Suppressor macrophage treated with lipopolysaccharide for 1 hour (primary cell): ENCODE data around the gene RBFOX1.

Source experiments
- DNase-seq, 3 donors: peaks; one replicate each; pipeline ENCODE4 v3.0.0-alpha.2; 2020 to 2022

RBFOX1 gene

DNA sequence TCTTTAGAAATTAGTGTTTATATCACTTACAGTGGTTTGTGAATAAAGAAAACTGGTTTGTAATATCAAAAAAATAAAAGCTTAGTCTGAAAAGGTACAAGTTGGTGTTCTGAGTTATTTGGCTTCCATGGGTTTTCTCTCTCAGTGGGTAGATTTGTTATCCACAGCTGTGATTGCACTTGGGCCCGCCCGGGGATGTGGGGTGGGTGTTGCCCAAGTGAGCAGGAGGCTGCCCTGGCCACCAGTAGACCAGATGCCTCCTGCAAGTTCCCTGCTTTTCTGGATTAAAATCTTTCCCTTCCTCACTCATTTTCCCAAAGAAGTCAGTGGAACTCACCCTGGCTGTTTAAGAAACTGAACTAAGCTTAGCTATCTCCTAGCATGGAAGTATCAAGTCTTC is 380.6 kb downstream of the RBFOX1 start:
- no peak for DNase-seq

DNA sequence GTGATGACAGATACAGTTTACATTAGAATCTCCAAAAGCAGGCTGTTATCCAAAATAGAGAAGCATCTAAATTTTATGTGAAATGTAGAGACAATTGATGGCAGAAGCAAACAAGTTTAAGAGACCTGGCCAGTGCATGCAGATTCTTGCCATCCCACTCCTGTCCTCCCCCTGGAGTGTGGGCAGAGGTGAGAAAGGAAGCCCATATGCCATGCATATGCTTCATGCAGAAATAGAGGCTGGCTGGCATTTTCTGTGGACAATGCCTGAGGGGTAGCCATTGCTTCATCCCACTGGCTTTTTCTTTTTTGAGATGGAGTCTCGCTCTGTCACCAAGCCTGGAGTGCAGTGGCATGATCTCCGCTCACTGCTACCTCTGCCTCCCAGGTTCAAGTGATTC is 382.1 kb downstream of the RBFOX1 start:
- DNase-seq: no peak

GRCh38 chr16:7716660-7717550 is 384.3 kb downstream of the RBFOX1 start:
- DNase-seq: no peak

GRCh38 chr16:7722761-7723160 is 390.1 kb downstream of the RBFOX1 start:
- no peak for DNase-seq

DNA sequence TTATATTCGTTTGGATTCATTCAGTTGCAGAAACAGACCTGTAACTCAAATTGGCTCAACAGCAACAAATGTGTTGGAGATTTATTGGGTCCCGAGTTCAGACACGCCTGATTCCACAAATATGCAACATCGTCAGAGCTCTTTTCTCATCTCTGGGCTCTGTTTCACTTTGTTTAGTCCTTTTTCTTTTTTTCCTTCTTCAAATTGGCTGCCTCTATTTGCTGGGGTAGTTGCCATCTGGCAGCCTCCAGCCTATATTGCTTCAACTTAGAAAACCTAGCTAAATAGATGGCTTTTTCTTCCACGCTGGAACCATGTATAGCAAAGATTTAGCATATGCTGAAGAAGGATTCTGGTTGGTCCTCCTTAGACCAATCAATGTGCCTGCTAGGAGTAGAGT is 398.5 kb downstream of the RBFOX1 start:
- no peak for DNase-seq

- no peak for DNase-seq
These were observed 403.6 kb downstream of the RBFOX1 start for GRCh38 chr16:7736138-7736665.

DNA sequence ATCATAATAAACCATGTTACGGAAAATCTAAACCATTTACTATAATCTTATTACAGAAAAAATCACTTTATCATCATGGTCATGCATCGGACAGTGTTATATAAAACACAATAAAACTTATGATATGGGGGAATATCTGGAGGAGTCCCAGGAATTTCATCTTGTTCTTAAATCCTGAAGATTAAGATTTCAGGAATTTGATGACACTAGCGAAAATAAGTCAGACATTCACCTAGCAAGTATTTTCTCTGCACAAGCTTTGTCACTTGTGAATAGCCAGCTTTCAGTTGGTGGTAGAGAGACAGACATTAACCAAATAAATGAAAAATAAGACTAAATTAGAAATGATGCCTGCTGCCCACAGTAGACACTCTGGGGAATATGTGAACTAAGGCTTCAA is 410.0 kb downstream of the RBFOX1 start:
- DNase-seq: no peak

GRCh38 chr16:7744546-7745264 is 412.1 kb downstream of the RBFOX1 start:
- DNase-seq: no peak

DNA sequence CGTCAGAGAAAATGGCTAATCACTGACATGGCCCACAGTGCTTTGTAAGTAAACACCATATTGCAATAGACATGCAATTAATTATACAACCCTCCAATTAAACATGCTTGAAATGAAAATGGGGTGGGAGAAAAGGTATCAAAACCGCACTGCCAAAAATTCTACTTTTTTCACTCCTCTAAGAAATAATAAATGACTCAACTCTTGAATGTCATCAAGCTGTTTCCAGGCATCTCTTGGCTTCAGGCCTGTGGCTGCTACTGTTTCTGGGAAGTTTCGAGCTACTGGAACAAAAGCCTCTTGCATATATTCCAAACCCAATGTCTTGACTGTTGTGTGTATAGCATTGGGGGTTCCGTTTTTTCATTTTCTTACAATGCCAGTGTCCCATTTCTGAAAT is 412.6 kb downstream of the RBFOX1 start:
- DNase-seq: no peak

DNA sequence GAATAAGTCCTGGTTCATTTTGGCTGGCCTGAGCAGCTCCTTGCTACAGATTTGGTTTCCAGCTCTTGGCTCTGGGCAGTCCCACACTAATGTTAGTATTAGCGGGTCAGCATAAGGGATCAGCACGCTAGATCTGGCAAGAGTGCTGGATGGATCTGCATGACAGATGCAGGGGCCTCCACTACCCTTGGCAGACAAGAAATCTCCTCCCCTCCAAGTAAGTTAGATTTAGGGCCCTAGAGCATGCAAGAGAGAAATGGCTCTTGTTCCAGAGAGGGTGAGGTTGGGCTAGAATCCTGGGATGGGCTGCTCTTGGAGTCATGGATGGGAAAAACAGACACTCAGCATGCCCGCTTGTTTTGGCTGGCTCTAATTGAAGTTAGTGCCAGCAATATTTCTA is 414.3 kb downstream of the RBFOX1 start:
- no peak for DNase-seq

DNA sequence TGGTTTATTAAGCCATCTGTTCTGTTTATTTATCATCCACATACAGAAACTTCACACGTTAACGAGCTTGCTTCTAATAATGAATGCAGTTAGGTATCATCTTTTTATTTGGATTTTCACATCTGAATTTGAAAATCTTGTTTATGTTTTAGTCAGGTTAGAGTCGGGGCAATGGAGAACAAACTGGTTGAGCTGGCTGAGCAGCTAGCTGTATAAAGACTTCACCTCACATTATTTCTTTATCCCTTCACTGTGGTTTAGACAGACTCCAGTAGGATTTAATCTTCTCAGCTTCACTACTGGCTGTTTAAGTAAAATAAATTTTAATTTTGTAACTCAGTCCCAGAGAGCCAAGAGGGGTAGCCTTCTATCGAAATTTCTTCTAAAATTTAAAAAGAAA is 415.9 kb downstream of the RBFOX1 start:
- DNase-seq: no peak

GRCh38 chr16:7755347-7755882 is 422.8 kb downstream of the RBFOX1 start:
- no peak for DNase-seq
